ELR (cell line): ENCODE measurements around the gene BIRC7.
"Not testable (repeated sequence)": the region's sequence is repeated elsewhere in the genome, so short reads cannot be mapped to it uniquely, and the experiment has no call there.

ENCODE experiments used
- DNase-seq: peaks from one replicate; pipeline ENCODE4 v3.0.0-alpha.2; 2015; ENCODE audit warnings: low read depth

BIRC7 gene

DNA sequence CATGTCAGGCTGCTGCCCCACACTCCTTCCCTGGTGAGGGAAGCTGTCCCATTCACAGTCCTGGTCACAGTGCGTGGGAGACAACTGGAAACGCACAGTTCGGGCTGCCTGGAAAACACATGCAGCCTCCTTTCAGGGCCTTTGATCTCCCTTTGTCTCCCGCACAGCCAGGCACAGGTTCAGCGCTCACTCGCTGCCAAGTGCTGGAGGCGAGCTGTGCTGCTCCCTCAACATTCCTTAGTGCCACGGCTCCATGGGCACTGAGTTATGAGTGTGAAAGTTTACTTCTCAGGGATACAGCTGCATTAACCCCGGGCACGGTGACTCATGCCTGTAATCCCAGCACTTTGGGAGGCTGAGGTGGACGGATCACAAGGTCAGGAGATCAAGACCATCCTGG is 28.8 kb upstream of the BIRC7 start:
- peak; percentile 70 for DNase-seq

GRCh38 chr20:63208346-63208909 is 27.3 kb upstream of the BIRC7 start:
- DNase-seq = no peak

- no peak for DNase-seq
Measured at GRCh38 chr20:63210011-63210605, 25.6 kb upstream of the BIRC7 start.

DNA sequence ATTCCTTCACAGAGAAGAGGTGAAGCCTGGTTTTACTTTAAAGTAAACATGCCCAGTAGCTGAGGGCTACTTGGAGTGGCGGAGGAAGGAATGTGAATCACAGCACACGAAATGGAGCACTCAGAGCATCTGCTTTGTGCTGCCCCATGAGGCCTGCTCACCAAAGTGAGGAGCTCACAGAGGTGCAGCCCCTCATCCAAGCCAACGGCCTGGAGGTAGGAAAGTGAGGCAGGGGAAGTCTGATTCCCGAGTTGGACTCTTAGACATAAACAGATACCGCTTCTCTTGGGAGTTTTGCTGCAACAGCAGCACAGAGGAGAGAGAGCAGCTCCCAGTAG is 23.3 kb upstream of the BIRC7 start:
- no peak for DNase-seq

DNA sequence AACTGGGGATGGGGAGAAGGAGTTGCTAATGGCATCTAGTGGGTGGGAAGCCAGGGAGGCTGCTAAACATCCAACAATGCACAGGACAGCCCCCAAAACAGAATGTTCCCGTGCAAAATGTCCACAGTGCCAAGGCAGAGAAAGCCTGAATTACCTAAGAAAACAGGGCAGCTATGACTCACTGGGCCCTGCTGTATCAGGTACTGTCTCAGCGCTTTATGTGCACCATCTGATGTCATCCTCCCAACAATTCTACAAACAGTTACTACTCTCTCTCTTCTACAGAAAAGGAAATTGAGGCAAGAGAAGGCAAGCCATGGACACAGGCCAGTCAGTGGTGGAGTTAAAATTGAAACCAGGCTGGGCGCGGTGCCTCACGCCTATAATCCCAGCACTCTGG is 22.9 kb upstream of the BIRC7 start:
- peak; percentile 32 for DNase-seq

GRCh38 chr20:63214514-63214913 is 21.2 kb upstream of the BIRC7 start:
- DNase-seq = no peak

DNA sequence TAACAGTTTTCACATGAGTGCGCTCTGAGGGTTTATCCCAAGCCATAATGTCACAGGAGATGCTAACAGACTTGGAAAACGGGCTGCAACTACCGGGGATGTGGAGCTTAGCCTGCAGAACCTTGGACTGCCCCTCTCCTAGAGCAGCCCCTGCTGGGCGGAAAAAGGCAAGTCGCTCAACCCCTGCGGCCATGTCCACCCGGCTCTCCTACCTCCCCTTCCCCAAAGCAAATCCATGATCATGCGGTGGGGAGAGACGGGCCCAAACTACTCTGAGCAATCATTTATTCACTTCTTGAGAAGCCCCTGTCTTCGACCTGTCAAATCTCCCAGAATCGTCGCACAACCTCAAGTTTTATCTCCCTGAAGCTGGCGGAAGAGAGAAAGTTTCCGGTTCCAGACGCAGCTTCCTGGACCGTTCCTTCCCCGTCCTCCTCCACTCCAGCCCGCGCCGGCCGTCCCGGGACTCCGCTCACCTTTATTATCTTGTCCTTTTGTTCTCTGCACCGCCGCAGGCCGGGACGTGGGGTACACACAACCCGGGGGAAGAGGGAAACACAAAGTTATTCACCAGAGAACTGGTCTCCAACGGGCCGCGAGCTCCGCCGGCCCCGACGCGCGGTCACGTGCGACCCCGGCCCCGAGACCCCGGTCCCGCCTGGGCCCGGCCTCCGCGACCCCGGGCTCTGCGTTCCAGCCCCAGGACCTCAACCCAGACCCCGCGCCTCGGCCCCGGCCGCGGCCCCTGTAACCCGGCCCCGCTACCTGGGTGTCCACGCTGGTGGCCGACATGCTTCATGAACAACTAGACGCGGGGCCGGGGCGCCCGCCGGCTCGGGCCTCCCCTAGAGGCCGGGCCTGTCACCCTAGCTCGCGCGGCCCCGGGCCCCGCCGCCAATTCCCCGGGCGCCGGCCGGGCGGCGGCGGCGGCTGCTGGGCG is 20.3 kb upstream of the BIRC7 start:
- DNase-seq = peak; percentile 83

DNA sequence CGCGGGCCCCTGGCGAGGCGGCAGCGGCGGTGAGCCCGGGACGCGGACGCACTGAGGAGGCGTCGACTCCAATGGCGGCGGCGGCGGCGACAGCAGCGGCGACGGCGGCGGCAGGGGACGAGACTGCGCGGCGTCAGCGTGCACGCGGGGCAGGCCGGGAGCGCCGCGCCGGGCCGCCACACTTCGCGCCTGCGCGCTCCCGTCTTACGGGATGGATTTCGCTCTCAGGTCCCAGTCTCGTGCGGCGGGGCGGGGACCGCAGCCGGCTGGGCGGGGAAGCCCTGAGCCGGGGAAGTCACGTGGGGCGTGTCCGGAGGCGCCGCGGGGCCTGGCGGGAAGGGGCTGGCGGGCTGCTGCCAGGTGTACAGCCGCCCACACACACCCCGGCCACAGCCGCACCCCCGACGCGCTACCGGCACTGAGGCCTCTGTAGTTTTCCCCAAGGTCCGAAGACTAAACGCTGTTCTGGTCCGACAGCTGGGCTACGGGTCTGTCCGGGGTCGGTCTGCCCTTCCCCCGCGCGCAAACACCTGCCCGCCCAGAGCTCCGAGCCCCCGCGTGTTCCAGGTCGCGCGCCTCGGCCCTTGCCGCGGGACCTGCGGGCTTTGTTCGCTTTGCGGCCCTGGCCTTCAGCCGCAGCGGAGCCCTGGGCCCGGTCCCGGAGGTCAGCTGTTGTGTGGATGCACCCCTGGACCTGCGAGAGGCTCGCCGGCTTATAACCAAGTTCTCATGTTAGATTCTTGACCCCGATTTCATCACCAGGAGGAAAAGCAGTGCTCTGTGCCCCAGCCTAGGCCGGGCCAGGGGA is 19.5 kb upstream of the BIRC7 start, which contains the start of gene YTHDF1:
Gene YTHDF1 (minus strand): TSS at position 91 of the 808 bp plus-strand sequence. CDS start 239 bp downstream, outside the sequence.
- peak; percentile 96 for DNase-seq

DNA sequence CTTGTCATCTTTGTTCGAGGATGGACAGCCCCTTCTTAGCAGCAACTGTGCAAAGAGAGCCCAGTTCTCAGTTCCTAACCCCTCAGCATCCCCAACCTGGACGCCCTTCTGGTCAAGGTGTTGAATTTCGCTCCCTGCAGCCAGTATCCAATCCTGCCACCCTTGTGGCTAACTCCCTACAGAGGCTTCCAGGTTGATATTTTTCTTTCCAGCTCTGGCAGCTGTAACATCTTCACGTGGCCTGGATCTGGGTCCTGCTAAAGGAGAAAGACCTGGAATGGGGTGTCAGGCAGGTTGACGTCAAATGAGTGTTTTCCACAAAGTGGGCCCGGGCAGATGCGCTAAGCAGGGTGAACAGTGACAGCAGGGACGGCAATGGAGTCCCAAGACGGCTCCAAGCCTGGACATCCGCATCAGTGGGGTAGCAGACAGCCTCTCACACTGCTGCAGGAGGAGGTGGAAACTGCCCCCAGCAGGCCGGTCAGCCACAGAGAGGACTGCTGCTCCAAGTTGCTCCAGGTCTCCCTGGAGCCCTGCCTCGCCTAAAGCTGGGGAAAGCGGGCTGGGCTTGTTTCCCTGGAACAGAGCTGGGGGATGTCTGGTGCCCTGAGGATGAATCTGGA is 18.7 kb upstream of the BIRC7 start:
- DNase-seq = no peak

- DNase-seq = no peak
Measured at GRCh38 chr20:63217706-63218105, 18.0 kb upstream of the BIRC7 start.

- no peak for DNase-seq
Measured at GRCh38 chr20:63218701-63219446, 16.8 kb upstream of the BIRC7 start.

DNA sequence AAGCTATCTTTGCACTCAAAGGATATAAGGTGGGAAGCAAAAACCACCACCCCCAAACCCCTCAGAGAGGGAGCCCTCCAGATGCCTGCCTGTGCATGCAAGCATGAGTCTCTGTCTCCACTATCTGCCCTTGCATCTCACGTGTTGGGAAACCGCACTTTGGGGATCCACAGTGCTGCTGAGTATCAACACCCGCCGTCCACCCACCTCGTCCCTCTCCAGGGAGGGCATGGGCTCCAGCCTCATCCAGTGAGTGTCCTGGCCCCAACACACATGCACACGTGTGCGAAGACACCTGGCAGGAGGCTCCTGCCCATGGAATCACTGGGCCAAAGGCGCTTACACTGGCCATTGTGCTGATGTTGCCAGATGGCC is 16.3 kb upstream of the BIRC7 start:
- DNase-seq = no peak

DNA sequence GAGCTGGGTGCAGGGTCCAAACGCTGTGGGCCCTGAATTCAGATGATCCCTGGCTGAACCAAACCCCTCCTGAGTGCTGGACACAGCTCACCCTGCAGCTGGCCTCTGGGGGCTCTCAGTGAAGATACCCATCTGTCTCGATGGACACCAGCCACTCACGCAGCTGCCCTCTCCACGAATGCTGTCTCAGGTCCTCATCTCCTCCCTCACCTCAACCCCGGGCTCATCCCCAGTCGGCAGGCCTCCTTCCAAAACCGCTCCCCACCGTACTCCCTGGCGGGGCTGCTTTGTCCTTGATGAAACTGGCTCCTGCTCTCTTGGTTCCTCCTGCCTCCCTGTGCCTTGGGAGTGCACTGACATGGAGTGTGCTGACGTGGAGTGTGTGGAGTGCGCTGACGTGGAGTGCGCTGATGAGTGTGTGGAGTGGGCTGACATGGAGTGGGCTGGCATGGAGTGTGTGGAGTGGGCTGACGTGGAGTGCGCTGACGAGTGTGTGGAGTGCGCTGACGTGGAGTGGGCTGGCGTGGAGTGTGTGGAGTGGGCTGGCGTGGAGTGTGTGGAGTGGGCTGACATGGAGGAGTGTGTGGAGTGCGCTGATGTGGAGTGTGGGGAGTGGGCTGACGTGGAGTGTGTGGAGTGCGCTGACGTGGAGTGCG is 15.7 kb upstream of the BIRC7 start:
- DNase-seq = no peak

DNA sequence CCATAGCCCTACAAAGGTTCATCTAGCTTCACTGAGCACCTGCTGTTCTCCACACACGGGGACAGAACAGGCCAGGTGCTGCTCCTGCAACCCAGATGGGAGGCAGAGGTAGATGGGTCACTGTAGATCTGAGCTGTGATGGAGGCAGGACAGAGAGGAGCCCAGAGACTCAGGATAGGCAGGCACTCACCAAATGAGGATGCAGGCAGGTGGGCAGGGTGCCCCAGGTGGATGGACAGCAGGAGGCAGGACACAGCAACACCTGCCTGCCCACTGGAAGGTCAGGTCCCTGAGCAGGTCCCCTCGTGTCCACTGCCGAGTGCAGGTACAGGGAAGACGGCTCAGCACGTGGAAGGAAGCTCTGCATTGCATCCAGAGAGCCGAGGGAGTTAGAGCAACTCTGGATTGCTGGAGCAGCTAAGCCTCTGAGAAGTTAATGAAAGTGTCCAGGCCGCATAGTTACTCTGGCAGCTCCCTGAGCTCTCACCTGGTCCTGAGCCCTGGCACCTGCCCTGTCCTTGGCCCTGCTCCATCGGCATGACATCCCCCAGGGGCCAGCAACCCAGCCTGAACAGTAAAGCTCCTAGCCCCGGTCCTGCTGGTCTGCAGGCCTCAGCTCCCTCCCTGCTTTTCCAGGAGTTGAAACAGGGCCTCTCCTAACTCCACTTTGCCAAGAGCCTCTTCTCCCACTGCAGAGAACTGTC is 14.9 kb upstream of the BIRC7 start:
- no peak for DNase-seq

- not testable (repeated sequence) for DNase-seq
Measured at GRCh38 chr20:63221400-63222053, 14.2 kb upstream of the BIRC7 start.

GRCh38 chr20:63222541-63222940 is 13.2 kb upstream of the BIRC7 start:
- no peak for DNase-seq

GRCh38 chr20:63223121-63223825 is 12.4 kb upstream of the BIRC7 start:
- DNase-seq = peak; percentile 66

DNA sequence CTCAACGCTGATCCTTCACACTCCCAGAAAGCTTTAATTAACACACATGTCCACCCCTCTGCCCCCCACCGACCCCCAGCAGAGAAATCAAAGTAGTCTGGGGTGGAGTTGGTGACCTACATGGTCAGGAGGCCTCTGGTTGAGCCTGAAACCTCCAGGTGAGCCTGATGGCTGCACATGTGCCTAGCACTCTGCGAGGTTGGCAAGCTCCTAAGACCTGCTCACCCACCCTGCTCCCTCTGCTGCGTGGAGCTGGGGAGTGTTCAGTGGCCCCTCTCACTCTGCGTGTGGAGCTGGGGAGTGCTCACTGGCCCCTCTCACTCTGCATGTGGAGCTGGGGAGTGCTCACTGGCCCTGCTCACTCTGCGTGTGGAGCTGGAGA is 11.9 kb upstream of the BIRC7 start:
- DNase-seq = no peak
